ENCODE results near the gene DGAT2L6. TPM values are rescaled to one million over a fixed set of nuclear protein-coding genes. Genes with fewer than 3 reads are reported as not detected.
A peak's percentile ranks its signal among the peaks of the same experiment; 100 is the strongest.

DGAT2L6 gene
- total and polyA plus RNA-seq, 2 experiments from 2014 or later = not detected

GRCh38 chrX:70134116-70134477 lies 43.2 kb upstream of the DGAT2L6 start:
- TF ChIP-seq EZH2phosphoT487 (IDR thresholded peaks at IDR 0.05; ENCODE audit: low read depth, severe bottlenecking, unreplicated experiment) = no peak
- TF ChIP-seq CTCF (IDR thresholded peaks at IDR 0.05; ENCODE audit: poor library complexity) = no peak
- DNase-seq (ENCODE audit: low spot score) = peak; percentile 32
- 53% methylated on average over 12 of the region's 12 CpGs for WGBS (ENCODE audit: low lambda C conversion rate, missing lambda C conversion rate)
- Histone ChIP-seq H3K4me2 (peak overlapping the region; percentile 80), H3K4me1 (ENCODE audit: insufficient read depth) (peaks cover 6% of the 10 kb centered on the region), H3K9me2 (replicated peaks; ENCODE audit: insufficient read depth) (no peaks in the 10 kb centered on the region), H3K27ac (peak overlapping the region; percentile 93), H3K36me3 (replicated peaks; ENCODE audit: insufficient read depth, low read depth) (no peaks in the 10 kb centered on the region), H4K20me1 (ENCODE audit: insufficient read depth, poor library complexity, severe bottlenecking) (no peaks in the 10 kb centered on the region), H3K79me2 (peaks cover 15% of the 10 kb centered on the region), H3K27me3 (no peaks in the 10 kb centered on the region), H3K4me3 (peak overlapping the region; percentile 22), H3K9me3 (ENCODE audit: low read depth) (no peaks in the 10 kb centered on the region), H2AFZ (peak overlapping the region; percentile 77)

GRCh38 chrX:70138622-70139021 lies 38.7 kb upstream of the DGAT2L6 start:
- Histone ChIP-seq H4K20me1 (ENCODE audit: insufficient read depth, poor library complexity, severe bottlenecking) (no peaks in the 10 kb centered on the region), H3K9me3 (ENCODE audit: low read depth) (no peaks in the 10 kb centered on the region), H3K9me2 (replicated peaks; ENCODE audit: insufficient read depth) (no peaks in the 10 kb centered on the region), H3K4me3 (no peak overlapping the region), H3K36me3 (replicated peaks; ENCODE audit: insufficient read depth, low read depth) (no peaks in the 10 kb centered on the region), H3K79me2 (peaks cover 15% of the 10 kb centered on the region), H2AFZ (no peak overlapping the region), H3K27ac (no peak overlapping the region), H3K27me3 (no peaks in the 10 kb centered on the region), H3K4me2 (no peak overlapping the region), H3K4me1 (ENCODE audit: insufficient read depth) (peaks cover 6% of the 10 kb centered on the region)
- TF ChIP-seq EZH2phosphoT487 (IDR thresholded peaks at IDR 0.05; ENCODE audit: low read depth, severe bottlenecking, unreplicated experiment) = no peak
- no peak for TF ChIP-seq CTCF (IDR thresholded peaks at IDR 0.05; ENCODE audit: poor library complexity)
- TF ChIP-seq EZH2 (IDR thresholded peaks at IDR 0.05; ENCODE audit: borderline replicate concordance) = no peak
- WGBS (ENCODE audit: low lambda C conversion rate, missing lambda C conversion rate) = 89% methylated on average over 2 of the region's 2 CpGs
- DNase-seq (ENCODE audit: low spot score) = no peak

GRCh38 chrX:70139736-70140135 lies 37.5 kb upstream of the DGAT2L6 start:
- WGBS (ENCODE audit: low lambda C conversion rate, missing lambda C conversion rate) = 82% methylated on average over 3 of the region's 3 CpGs
- Histone ChIP-seq H3K4me2 (no peak overlapping the region), H3K4me3 (no peak overlapping the region), H4K20me1 (ENCODE audit: insufficient read depth, poor library complexity, severe bottlenecking) (no peaks in the 10 kb centered on the region), H3K9me2 (replicated peaks; ENCODE audit: insufficient read depth) (no peaks in the 10 kb centered on the region), H3K27me3 (no peaks in the 10 kb centered on the region), H3K79me2 (peaks cover 9% of the 10 kb centered on the region), H3K27ac (no peak overlapping the region), H3K36me3 (replicated peaks; ENCODE audit: insufficient read depth, low read depth) (no peaks in the 10 kb centered on the region), H3K9me3 (ENCODE audit: low read depth) (no peaks in the 10 kb centered on the region), H3K4me1 (ENCODE audit: insufficient read depth) (peaks cover 5% of the 10 kb centered on the region), H2AFZ (no peak overlapping the region)
- DNase-seq (ENCODE audit: low spot score) = no peak
- TF ChIP-seq EZH2 (IDR thresholded peaks at IDR 0.05; ENCODE audit: borderline replicate concordance) (no peak), CTCF (IDR thresholded peaks at IDR 0.05; ENCODE audit: poor library complexity) (no peak), EZH2phosphoT487 (IDR thresholded peaks at IDR 0.05; ENCODE audit: low read depth, severe bottlenecking, unreplicated experiment) (no peak)

- TF ChIP-seq EZH2phosphoT487 (IDR thresholded peaks at IDR 0.05; ENCODE audit: low read depth, severe bottlenecking, unreplicated experiment) (no peak), CTCF (IDR thresholded peaks at IDR 0.05; ENCODE audit: poor library complexity) (no peak), EZH2 (IDR thresholded peaks at IDR 0.05; ENCODE audit: borderline replicate concordance) (no peak)
- H3K9me2 ChIP-seq (replicated peaks; ENCODE audit: insufficient read depth) = no peaks in the 10 kb centered on the region
- H3K4me1 ChIP-seq (ENCODE audit: insufficient read depth) = no peaks in the 10 kb centered on the region
- H3K79me2 ChIP-seq = no peaks in the 10 kb centered on the region
- H2AFZ ChIP-seq = no peak overlapping the region
- no peaks in the 10 kb centered on the region for H3K9me3 ChIP-seq (ENCODE audit: low read depth)
- H3K36me3 ChIP-seq (replicated peaks; ENCODE audit: insufficient read depth, low read depth) = no peaks in the 10 kb centered on the region
- no peak overlapping the region for H3K4me3 ChIP-seq
- no peak overlapping the region for H3K27ac ChIP-seq
- H3K27me3 ChIP-seq = no peaks in the 10 kb centered on the region
- no peaks in the 10 kb centered on the region for H4K20me1 ChIP-seq (ENCODE audit: insufficient read depth, poor library complexity, severe bottlenecking)
- 74% methylated on average over 2 of the region's 2 CpGs for WGBS (ENCODE audit: low lambda C conversion rate, missing lambda C conversion rate)
- H3K4me2 ChIP-seq = no peak overlapping the region
- DNase-seq (ENCODE audit: low spot score) = no peak
These were observed 35.9 kb upstream of the DGAT2L6 start for GRCh38 chrX:70141373-70141772.
